HG02571 (cell line): ENCODE data around the gene LRRC3.

Experiments used
- ATAC-seq: cut with Tn5 transposase; IDR thresholded peaks from one replicate; pipeline ENCODE4 v1.9.1; 2021; ENCODE audit warnings: mild to moderate bottlenecking, moderate library complexity; ENCODE audit not compliant: unreplicated experiment

LRRC3 gene

GRCh38 chr21:44509539-44509938, 54.2 kb downstream of the LRRC3 start:
- ATAC-seq = no peak

- no peak for ATAC-seq
Observed at GRCh38 chr21:44510109-44510507, 54.8 kb downstream of the LRRC3 start.

- no peak for ATAC-seq
Observed at GRCh38 chr21:44510508-44511218, 55.4 kb downstream of the LRRC3 start.

GRCh38 chr21:44511219-44511937, 56.1 kb downstream of the LRRC3 start:
- no peak for ATAC-seq
